ENCODE results near the gene KLK12.
"Not testable (repeated sequence)": the region's sequence is repeated elsewhere in the genome, so short reads cannot be mapped to it uniquely, and the experiment has no call there.

KLK12 gene

DNA sequence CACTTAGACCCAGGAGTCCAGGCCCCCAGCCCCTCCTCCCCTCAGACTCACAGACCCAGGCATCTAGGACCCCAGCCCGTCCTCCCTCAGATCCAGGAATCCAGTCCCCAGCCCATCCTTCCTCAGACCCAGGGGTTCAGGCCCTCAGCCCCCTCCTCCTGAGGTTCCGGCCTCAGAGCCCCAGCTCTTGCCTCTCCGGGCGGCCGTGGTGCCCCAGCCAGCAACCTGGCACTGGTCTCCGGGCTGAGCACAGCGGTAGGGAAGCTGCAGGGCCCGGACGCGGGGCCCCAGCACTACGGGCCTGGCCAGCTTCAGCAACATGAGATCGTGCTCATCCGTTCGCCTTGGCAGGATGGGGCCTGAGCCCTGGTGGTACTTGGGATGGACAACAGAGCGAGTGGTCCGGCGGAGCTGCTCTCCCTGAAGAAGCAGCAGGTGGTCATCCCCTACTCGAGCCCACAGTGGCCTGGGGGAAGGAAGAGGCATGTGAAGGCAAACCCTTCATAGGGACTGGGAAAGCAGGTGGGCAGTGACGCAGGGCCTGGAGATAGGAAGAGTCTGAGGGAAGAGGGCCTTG lies 19.0 kb downstream of the KLK12 start:
- no peak for DNase-seq (ENCODE audit: low spot score)

GRCh38 chr19:51014242-51014641 lies 20.6 kb downstream of the KLK12 start:
- DNase-seq (ENCODE audit: low spot score), result no peak

GRCh38 chr19:51012661-51013190 lies 22.1 kb downstream of the KLK12 start:
- DNase-seq (ENCODE audit: low spot score), result no peak

DNA sequence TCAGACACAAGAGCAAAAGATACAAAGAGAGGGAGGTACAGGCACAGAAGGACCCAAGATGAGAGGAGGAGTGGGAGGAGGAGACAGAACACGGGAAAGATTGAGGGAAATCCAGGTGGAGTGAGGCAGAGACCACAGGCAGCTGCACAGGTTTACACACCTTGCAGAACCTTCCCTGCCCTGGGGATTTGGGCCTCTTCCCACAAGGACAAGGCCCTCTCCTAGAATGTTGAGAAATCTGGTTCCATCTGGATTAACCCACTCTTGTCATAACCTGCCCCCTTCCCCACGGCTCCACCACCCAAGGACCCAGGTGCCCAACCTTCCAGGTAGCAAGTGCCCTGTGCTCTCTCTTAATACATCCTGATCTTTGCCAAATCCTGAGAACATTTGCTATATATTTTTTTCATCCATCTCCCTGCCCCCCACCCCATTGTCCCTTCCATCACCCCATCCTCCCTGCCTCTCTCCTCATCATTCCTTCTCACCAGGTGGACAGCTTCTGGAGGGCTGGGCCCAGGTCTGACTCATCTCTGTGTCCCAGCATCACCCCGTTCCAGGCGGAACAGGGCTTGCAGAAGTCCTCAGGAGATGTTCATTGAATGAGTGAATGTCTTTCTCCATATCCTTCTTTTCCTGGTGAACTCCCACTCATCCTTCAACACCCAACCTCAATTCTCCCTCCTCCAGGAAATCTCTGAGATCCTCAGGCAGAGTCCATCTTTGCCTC lies 24.6 kb downstream of the KLK12 start:
- no peak for DNase-seq (ENCODE audit: low spot score)

GRCh38 chr19:51009061-51009891 lies 25.5 kb downstream of the KLK12 start:
- DNase-seq (ENCODE audit: low spot score), result no peak

DNA sequence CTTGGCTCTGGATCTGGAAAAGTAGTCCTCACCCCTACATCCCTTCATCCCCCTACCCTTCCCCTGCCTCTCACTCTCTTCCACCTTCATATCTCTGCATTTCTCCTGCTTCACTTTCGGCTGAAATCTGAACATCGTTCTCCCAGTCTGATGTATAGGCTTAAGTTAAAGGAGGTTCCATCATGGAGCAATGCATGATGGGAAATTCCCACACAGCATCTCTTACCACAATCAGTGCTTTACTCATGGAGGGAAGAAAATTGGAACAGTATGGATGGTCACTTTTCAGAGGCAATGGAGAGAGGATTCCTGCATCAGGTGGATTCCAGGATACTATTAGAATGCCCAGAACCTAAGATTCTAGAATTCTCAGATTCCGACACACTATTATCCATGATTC lies 27.3 kb downstream of the KLK12 start:
- DNase-seq (ENCODE audit: low spot score), result no peak

GRCh38 chr19:51006406-51006805 lies 28.4 kb downstream of the KLK12 start:
- DNase-seq (ENCODE audit: low spot score), result no peak

DNA sequence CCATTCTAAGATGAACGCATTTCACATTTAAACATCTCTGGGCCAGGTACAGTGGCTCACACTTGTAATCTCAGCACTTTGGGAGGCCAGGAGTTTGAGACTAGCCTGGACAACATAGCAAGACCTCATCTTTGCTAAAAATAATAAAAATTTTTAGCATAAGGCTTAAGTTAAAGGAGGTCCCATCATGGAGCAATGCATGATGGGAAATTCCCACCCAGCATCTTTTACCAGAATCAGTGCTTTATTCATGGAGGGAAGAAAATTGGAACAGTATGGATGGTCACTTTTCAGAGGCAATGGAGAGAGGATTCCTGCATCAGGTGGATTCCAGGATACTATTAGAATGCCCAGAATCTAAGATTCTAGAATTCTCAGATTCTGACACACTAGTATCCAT lies 29.6 kb downstream of the KLK12 start:
- no peak for DNase-seq (ENCODE audit: low spot score)

DNA sequence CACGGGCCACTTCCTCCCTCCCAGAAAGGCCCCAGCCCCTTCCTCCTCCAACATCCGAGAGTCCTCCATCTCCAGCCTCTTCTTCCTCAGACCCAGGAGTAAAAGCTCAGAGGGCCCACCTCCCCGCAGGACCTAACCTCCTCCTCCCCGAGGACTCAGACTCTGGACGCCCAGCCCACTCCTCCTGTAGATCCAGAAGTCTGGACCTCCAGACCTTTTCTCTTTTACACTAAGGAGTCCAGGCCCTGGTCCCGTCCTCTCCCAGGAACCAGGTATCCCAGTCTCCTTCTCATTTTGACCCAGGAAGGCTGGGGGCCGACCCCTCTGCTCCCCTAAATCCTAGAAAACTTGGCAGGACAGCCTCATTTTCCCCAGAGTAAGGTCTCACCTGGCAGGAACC lies 31.5 kb downstream of the KLK12 start:
- DNase-seq (ENCODE audit: low spot score), result no peak

DNA sequence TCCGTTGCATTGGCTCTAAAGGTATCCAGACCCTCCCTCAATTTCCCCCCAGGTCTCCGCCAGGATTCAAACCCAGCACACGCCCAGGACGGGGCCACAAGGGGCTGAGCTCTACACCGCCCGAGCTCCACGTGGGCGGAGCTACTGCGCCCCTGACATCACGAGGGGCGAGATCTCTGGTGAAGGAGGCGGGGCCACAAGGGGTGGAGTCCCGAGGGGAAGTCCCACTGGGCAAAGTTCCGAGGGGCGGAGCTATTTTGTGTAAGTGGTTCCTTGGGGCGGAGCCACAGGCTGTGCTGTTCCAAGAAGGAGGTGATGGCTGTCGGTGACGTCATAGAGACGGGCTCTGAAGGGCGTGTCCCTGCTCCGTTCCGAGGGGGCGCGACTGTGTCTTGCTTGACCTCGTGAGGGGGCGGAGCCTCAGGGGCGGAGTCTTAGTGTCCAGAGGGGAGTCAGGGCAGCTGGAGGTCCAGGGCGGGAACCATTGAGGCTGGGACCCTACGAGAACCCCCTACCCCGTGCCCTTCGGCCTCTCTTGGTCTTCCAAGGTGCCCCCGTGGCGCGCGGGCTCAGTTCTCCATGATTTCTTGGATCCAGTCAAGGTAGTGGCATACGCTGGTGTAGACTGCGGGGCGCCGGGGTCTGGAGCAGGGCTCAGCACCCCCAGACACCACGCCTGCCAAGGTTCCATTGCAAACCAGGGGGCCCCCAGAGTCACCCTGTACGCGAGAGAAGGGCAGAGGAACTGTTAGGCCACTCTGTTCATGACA lies 32.1 kb downstream of the KLK12 start:
- DNase-seq (ENCODE audit: low spot score), result no peak

DNA sequence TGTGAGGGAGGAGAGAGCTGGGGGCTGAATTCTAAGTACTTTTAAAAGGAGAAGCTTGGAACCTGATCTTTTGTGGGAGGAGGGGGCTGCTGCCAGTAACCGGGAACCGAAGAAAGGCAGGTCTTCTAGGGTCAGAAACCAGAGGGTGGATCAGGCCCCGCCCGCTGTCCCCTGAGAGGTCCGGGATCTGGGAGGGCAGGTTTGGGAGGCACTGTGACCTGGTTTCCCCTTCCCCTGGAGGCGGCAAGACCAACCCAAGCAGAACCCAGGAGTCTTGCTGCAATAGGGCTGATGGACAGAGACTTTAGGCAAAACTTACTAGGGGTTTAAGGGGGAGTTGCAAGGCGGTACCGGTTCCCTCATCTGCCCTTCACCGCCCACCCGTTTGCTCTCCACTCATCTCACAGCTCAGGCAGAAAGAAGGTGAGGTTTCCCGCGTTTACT lies 32.7 kb downstream of the KLK12 start:
- DNase-seq (ENCODE audit: low spot score), result no peak

DNA sequence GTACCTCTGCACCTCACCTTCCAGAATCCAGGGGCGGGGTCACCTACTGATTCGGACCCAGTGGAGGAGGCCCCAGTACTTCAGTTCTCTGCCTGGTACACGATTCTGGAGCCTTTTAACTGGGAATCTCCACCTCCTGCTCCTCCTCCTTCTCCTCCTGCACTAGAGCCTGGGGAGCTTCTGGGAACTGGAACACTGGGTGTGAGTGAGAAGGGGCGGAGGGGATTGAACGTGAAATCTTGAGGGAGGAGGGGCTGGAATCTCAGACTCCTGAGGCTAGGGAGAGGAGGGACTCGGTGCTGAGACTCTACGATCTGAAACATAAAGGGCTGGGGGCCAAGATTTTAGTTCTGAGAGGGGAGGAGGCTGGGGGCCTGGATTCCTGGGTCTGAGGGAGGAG lies 33.3 kb downstream of the KLK12 start, which contains the start of gene KLK8:
KLK8 (minus strand) TSS at position 90 of the 400 bp plus-strand sequence. CDS start 437 bp downstream, outside the sequence.
- no peak for DNase-seq (ENCODE audit: low spot score)

DNA sequence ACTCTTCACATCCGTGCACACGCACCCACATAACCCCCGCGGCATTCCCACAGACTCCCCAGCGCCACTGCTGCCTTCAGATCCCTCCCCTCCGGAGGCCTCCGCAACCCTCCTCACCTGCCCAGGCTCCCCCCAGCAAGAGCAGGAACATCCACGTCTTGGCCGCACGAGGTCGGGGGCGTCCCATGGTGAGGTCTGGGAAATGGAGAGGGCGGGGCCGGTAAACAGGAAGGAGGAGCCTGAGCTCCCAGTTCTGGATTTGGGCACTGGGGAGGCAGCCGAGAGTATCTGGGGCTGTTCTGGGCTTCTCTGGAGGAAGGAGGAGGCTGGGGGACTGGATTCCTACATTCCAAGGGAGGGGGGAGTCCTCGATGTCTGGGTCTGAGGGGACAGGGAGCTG lies 33.8 kb downstream of the KLK12 start:
- no peak for DNase-seq (ENCODE audit: low spot score)

DNA sequence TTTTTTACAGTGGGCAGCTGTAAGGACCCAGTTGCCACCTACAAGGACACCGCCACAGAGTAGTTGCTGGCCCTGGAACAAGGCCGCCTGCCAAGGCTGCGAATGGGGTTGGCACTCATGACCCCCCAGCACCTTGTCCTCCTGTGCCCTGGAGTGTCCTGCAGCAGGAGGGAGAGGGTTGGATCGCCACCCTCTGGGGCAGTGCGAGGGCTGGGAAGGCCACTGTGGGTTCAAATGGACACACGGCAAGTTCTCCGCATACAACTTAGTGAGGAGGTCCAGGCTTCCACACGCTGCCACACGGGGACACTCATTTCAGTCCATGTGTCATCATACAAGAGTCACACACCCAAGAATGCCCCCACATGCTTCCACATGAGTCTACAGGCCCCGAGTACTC lies 34.4 kb downstream of the KLK12 start:
- no peak for DNase-seq (ENCODE audit: low spot score)

GRCh38 chr19:50998686-50999085 lies 36.1 kb downstream of the KLK12 start:
- no peak for DNase-seq (ENCODE audit: low spot score)

GRCh38 chr19:50998061-50998460 lies 36.7 kb downstream of the KLK12 start:
- no peak for DNase-seq (ENCODE audit: low spot score)

GRCh38 chr19:50994129-50994528 lies 40.7 kb downstream of the KLK12 start:
- no peak for DNase-seq (ENCODE audit: low spot score)

DNA sequence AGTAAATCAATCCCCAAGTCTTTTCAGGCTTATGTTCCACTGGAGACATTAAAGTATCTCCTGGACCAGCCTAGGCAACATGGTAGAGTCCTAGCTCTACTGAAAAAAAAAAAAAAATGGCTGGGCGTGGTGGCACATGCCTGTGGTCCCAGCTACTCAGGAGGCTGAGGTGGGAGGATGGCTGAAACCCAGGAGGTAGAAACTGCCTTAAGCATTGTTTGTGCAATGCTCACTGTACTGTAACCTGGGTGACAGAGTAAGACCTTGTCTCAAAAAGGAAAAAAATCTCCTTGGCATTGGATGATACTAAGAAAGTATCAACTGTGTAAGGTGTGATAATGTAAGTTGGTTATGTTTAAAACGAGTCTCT lies 42.2 kb downstream of the KLK12 start:
- no peak for DNase-seq (ENCODE audit: low spot score)

DNA sequence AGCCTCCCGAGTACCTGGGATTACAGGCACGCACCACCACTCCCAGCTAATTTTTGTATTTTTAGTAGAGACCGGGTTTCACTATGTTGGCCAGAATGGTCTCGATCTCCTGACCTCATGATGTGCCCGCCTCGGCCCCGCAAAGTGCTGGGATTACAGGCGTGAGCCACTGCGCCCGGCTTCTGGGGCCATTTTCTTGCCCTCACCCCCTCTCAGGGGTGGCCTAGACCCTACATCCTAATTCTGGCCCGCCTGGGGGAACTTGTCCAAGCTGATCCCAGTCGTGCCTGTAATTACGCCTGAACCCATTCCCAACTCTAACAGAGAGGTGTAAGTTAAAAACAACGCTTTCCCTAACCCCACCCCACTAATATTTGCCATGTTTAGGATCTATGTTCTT lies 50.4 kb downstream of the KLK12 start:
- DNase-seq (ENCODE audit: low spot score), result not testable (repeated sequence)

- DNase-seq (ENCODE audit: low spot score), result no peak
Measured at GRCh38 chr19:50983625-50984292, 51.0 kb downstream of the KLK12 start, which contains the start of gene KLK7. Gene KLK7, minus strand, starts transcription at chr19:50983917. Its CDS starts 1,518 bp downstream, at chr19:50982399.

GRCh38 chr19:50982186-50982585 lies 52.6 kb downstream of the KLK12 start:
- DNase-seq (ENCODE audit: low spot score), result no peak

Measured in hepatic stellate cell (primary cell).